K562 (cell line): ENCODE measurements around the gene RYR1. TPM values are rescaled to one million over a fixed set of nuclear protein-coding genes. Genes with fewer than 3 reads are reported as not detected.

ENCODE experiments used
- ATAC-seq: fragments of 200-7000 bp; cut with Tn5 transposase; 3 replicates; pipeline ENCODE4 v1.9.1; 2020; ENCODE audit warnings: moderate library complexity
- BruUV-seq: library from RNA; stranded (reverse); fragments of 400-500 nt; replicated peaks from 2 replicates; lab custom pipeline; 2021; lab: Mats Ljungman, UMichigan
- CTCF ChIA-PET: fragments of 300-600 bp; formaldehyde crosslinking; extraction: SDS; loops from one replicate; lab custom pipeline; 2021; ENCODE audit warnings: low intra/inter-chr PET ratio; lab: Yijun Ruan, JAX
- POLR2A ChIA-PET: fragments of 300-600, 350-650 bp; sonication (Branson Sonifier 250); formaldehyde crosslinking; extraction: SDS; loops from one replicate; lab custom pipeline; 2021; ENCODE audit warnings: antibody characterized with exemption, inconsistent platforms; lab: Yijun Ruan, JAX
- DNase-seq, 4 experiments: peaks; one replicate each; pipeline versions ENCODE4 v3.0.0 to v3.0.0-alpha.2; 2011 to 2018; ENCODE audit warnings: low spot score in 3 of 4, mixed read lengths in 3 of 4; ENCODE audit errors: extremely low read depth in 1 of 4
- FAIRE-seq: peaks from 2 replicates; lab custom pipeline; 2011; peaks lifted over from hg19 to GRCh38; lab: Jason Lieb, UNC
- H2AFZ ChIP-seq: 2 replicates; pipeline ENCODE4 v1.6.0; 2011; ENCODE audit warnings: low read depth, low read length, control low read depth, inconsistent platforms
- H3K27ac ChIP-seq: fragments of 200-600 bp; 3 replicates; pipeline ENCODE4 v1.8.0; 2011; ENCODE audit warnings: low read depth, mild to moderate bottlenecking, control low read depth, inconsistent platforms, low read length, moderate library complexity, mixed read lengths; ENCODE audit errors: extremely low read depth
- H3K27me3 ChIP-seq, 2 experiments: fragments of 300-600 bp in 1 of 2; 2 replicates in 1 of 2; 3 replicates in 1 of 2; pipeline versions ENCODE4 v1.6.0 to v1.8.0; 2011; ENCODE audit warnings: inconsistent platforms in 2 of 2, low read length in 2 of 2, mild to moderate bottlenecking in 1 of 2, mixed read lengths in 1 of 2, moderate library complexity in 1 of 2; ENCODE audit not compliant: control insufficient read depth in 2 of 2, insufficient read depth in 2 of 2
- H3K36me3 ChIP-seq: fragments of 300-600 bp; 3 replicates; pipeline ENCODE4 v1.8.0; 2011; ENCODE audit warnings: mild to moderate bottlenecking, low read length, inconsistent platforms; ENCODE audit not compliant: control insufficient read depth, insufficient read depth
- H3K4me1 ChIP-seq, 2 experiments: fragments of 200-600 bp in 1 of 2; replicated peaks in 1 of 2; 2 replicates in 1 of 2; 3 replicates in 1 of 2; pipeline versions ENCODE4 v1.5.1 to v1.8.0; 2011; ENCODE audit warnings: inconsistent platforms in 2 of 2, low read length in 2 of 2, mild to moderate bottlenecking in 1 of 2, mixed read lengths in 1 of 2, moderate library complexity in 1 of 2; ENCODE audit not compliant: control insufficient read depth in 2 of 2, insufficient read depth in 2 of 2
- H3K4me2 ChIP-seq: 2 replicates; pipeline ENCODE4 v1.6.1; 2011; ENCODE audit warnings: low read length, control low read depth, inconsistent platforms, mixed read lengths; ENCODE audit not compliant: insufficient read depth
- H3K4me3 ChIP-seq: fragments of 200-600 bp; sonication (generic), shearing (Covaris generic); 2 replicates; pipeline ENCODE4 v1.5.1; 2016; ENCODE audit warnings: control low read depth, inconsistent platforms
- H3K79me2 ChIP-seq: fragments of 200-600 bp; 3 replicates; pipeline ENCODE4 v1.8.0; 2011; ENCODE audit warnings: low read length, inconsistent platforms; ENCODE audit not compliant: control insufficient read depth, insufficient read depth
- H3K9ac ChIP-seq, 2 experiments: 2 replicates each; pipeline versions ENCODE4 v1.6.0 to v1.6.1; 2011; ENCODE audit warnings: low read depth in 2 of 2, low read length in 2 of 2, control low read depth in 1 of 2, inconsistent platforms in 1 of 2, mild to moderate bottlenecking in 1 of 2, mixed read lengths in 1 of 2; ENCODE audit not compliant: insufficient read depth in 1 of 2
- H3K9me1 ChIP-seq: one replicate; pipeline ENCODE4 v1.6.0; 2011; ENCODE audit warnings: inconsistent platforms, mild to moderate bottlenecking, low read length, moderate library complexity; ENCODE audit not compliant: control insufficient read depth, insufficient read depth
- H3K9me3 ChIP-seq: replicated peaks from 2 replicates; pipeline ENCODE4 v1.5.1; 2011; ENCODE audit warnings: low read depth, low read length, inconsistent platforms; ENCODE audit not compliant: control insufficient read depth, insufficient read depth
- H4K20me1 ChIP-seq: replicated peaks from 2 replicates; pipeline ENCODE4 v1.6.1; 2011; ENCODE audit warnings: low read length, inconsistent platforms, mixed read lengths; ENCODE audit not compliant: control insufficient read depth, insufficient read depth
- DDX20 ChIP-seq: fragments of 450-650 bp; IDR thresholded peaks from 2 replicates; pipeline ENCODE4 v1.6.1; 2016; ENCODE audit warnings: missing genetic modification characterization, low read depth, mild to moderate bottlenecking, missing compliant biosample characterization, moderate library complexity
- RBFOX2 ChIP-seq: fragments of 200-400 bp; formaldehyde crosslinking; IDR thresholded peaks from 2 replicates; pipeline ENCODE4 v1.6.1; 2017; ENCODE audit warnings: low read depth, mild to moderate bottlenecking, low read length, moderate library complexity
- RBM25 ChIP-seq: fragments of 200-400 bp; formaldehyde crosslinking; IDR thresholded peaks from 2 replicates; pipeline ENCODE4 v1.6.1; 2018; ENCODE audit warnings: low read length, low read depth, moderate library complexity; ENCODE audit not compliant: severe bottlenecking
- SRSF9 ChIP-seq: fragments of 200-400 bp; formaldehyde crosslinking; IDR thresholded peaks from 2 replicates; pipeline ENCODE4 v1.6.1; 2017; ENCODE audit warnings: low read depth, low read length, borderline replicate concordance
- ZFP36 ChIP-seq: fragments of 150-350 bp; IDR thresholded peaks from 2 replicates; pipeline ENCODE4 v1.6.1; 2018; ENCODE audit warnings: low read length, low read depth; ENCODE audit not compliant: partially characterized antibody
- WGBS: fragments of 100-300 bp; shearing (Covaris generic); methylation state at CpG from one replicate; pipeline ENCODE4 v1.1.6; 2016; ENCODE audit warnings: low coverage, mixed read lengths; ENCODE audit not compliant: insufficient coverage; ENCODE audit errors: missing lambda C conversion rate; 5-methylcytosine and 5-hydroxymethylcytosine counted together
- in situ Hi-C: fragments of 300-500 bp; cut with MboI; formaldehyde crosslinking; loops from 4 replicates; pipeline ENCODE4 v1.15.0; 2018; ENCODE audit warnings: inconsistent platforms, mixed read lengths
- intact Hi-C: fragments of 100-400 bp; cut with micrococcal nuclease; formaldehyde crosslinking; loops from 2 replicates; pipeline ENCODE4 v1.14.2; 2022
- polyA plus RNA-seq, 8 experiments: library from polyadenylated mRNA; depleted of rRNA in 4 of 8; stranded (reverse) in 5 of 8; unstranded in 3 of 8; fragments of >200 nt; fragmentation: Nextera tagmentation in 2 of 8; fragmentation: Illumina TruSeq in 1 of 8; extraction: Ambion mirVana in 2 of 8; extraction: Trizol in 1 of 8; gene quantifications; 2 replicates each; pipeline versions ENCODE4 v1.2.1 to v1.2.3, GENCODE V29; 2011 to 2014; ENCODE audit warnings: inconsistent platforms in 1 of 8, missing spikeins in 1 of 8
- total RNA-seq, 7 experiments: library from RNA; depleted of rRNA in 6 of 7; stranded (reverse); fragments of >200 nt in 6 of 7; fragmentation: Illumina TruSeq in 2 of 7; extraction: Trizol in 2 of 7; gene quantifications; 2 replicates each; pipeline versions ENCODE4 v1.2.1 to v1.2.3, GENCODE V29; 2011 to 2021; ENCODE audit warnings: low replicate concordance in 1 of 7

Gene RYR1
- total and polyA plus RNA-seq, 9 of the 15 experiments (the other 6 are each of a cell fraction or from before 2014, with no cell fraction given), result 0.11 to 7.4 (median 3.7) TPM

DNA sequence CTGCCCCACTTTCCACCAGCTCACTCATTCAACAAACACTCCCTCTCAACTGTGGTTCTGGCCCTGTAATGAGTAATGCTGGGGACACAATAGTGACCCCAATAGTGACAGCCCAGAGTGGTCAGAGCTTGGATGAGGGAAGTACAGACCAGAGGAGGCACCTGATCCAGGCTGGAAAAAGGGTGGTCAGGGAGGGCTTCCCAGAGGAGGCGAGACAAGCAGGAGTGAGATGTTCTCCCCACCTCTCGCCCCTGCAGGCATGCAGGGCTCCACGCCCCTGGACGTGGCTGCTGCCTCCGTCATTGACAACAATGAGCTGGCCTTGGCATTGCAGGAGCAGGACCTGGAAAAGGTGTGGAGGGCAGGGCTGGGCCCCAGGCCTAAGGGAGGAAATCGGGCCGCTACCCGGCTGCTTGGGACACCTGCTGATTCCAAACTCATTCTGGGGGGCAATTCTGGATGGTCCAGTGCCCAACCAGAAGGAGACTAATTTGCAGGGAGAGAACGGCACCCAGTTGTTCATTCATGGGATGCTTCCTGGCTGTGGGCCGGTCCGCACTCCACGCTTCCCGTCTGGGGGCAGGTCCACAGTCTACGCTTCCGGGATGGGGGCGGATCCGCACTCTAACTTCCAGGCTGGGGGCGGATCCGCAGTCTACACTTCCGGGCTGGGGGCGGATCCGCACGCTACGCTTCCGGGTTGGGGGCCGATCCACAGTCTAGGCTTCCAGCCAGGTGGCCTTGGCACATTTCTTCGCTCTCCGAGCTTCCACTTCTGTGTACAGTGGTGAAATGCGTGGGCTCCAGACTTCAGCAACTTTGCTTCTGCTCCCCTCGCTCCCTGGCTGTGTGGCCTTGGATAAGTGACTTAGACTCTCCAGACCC lies 63.4 kb downstream of the RYR1 start:
- Histone ChIP-seq H3K36me3 (peaks cover 24% of the 10 kb centered on the region; the same call in 1 of the 3 replicates), H3K9me3 (no peaks in the 10 kb centered on the region), H3K9ac (peak overlapping the region in 1 of 2 experiments; percentile 32; a peak in 1 of 4 replicates), H2AFZ (no peak overlapping the region), H4K20me1 (no peaks in the 10 kb centered on the region), H3K4me2 (no peak overlapping the region), H3K27me3 (no peaks in the 10 kb centered on the region), H3K27ac (no peak overlapping the region; the same call in 2 of the 3 replicates), H3K4me3 (no peak overlapping the region), H3K4me1 (peaks cover 0 to 7% of the 10 kb centered on the region in 2 experiments; a peak in 1 of 5 replicates), H3K9me1 (no peaks in the 10 kb centered on the region), H3K79me2 (no peaks in the 10 kb centered on the region)
- intact Hi-C loops, result no loop called here
- POLR2A ChIA-PET, result interaction anchor here (0.6 kb wide), 1 partner anchor 288 kb away, joined by 5 read pairs; no protein-coding TSS in a partner anchor
- DNase-seq (no peak), ATAC-seq (no peak), FAIRE-seq (no peak)
- WGBS, result 80% methylated on average over 17 of the region's 30 CpGs
- CTCF ChIA-PET, result no interaction called here
- TF ChIP-seq ZFP36 (peak; percentile 79), RBFOX2 (no peak)
- BruUV-seq, result no TSS peak
- in situ Hi-C loops, result no loop called here

DNA sequence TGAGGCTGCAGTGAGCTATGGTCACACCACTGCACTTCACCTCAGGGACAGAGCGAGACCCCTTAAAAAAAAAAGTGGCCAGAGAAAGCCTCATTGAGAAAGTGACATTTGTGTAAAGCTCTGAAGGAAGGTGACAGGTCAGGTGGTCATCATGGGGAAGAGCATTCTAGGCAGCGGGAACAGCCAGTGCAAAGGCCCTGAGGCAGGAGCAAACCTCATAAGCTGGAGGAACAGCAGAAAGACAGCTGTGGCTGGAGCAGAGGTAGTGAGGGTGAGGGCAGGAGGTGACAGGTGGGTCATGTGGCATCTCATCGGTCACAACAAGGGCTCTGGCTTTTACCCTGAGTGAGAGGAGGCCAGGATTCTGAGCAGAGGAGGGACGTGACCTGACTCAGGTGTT lies 64.4 kb downstream of the RYR1 start:
- POLR2A ChIA-PET, result no interaction called here
- H3K4me1 ChIP-seq, result peaks cover 0 to 11% of the 10 kb centered on the region in 2 experiments; a peak in 1 of 5 replicates
- peak overlapping the region in 1 of 2 experiments; percentile 42; a peak in 1 of 4 replicates for H3K9ac ChIP-seq
- intact Hi-C loops, result no loop called here
- ATAC-seq, result no peak
- H3K27ac ChIP-seq, result no peak overlapping the region
- H3K4me3 ChIP-seq, result no peak overlapping the region
- no peaks in the 10 kb centered on the region for H3K9me1 ChIP-seq
- no peak for DNase-seq
- no peak for FAIRE-seq
- H3K27me3 ChIP-seq, result no peaks in the 10 kb centered on the region
- H3K36me3 ChIP-seq, result peaks cover 25% of the 10 kb centered on the region; the same call in 1 of the 3 replicates
- no peaks in the 10 kb centered on the region for H3K9me3 ChIP-seq
- H4K20me1 ChIP-seq, result no peaks in the 10 kb centered on the region
- in situ Hi-C loops, result no loop called here
- no peak overlapping the region for H2AFZ ChIP-seq
- WGBS, result 74% methylated on average over 4 of the region's 4 CpGs
- no peak overlapping the region for H3K4me2 ChIP-seq
- no peaks in the 10 kb centered on the region for H3K79me2 ChIP-seq
- no TSS peak for BruUV-seq
- CTCF ChIA-PET, result no interaction called here
- TF ChIP-seq RBM25 (peak; percentile 16), DDX20 (no peak), SRSF9 (no peak)
